Measurements from ENCODE around the gene PKN1.

The PKN1 gene

DNA sequence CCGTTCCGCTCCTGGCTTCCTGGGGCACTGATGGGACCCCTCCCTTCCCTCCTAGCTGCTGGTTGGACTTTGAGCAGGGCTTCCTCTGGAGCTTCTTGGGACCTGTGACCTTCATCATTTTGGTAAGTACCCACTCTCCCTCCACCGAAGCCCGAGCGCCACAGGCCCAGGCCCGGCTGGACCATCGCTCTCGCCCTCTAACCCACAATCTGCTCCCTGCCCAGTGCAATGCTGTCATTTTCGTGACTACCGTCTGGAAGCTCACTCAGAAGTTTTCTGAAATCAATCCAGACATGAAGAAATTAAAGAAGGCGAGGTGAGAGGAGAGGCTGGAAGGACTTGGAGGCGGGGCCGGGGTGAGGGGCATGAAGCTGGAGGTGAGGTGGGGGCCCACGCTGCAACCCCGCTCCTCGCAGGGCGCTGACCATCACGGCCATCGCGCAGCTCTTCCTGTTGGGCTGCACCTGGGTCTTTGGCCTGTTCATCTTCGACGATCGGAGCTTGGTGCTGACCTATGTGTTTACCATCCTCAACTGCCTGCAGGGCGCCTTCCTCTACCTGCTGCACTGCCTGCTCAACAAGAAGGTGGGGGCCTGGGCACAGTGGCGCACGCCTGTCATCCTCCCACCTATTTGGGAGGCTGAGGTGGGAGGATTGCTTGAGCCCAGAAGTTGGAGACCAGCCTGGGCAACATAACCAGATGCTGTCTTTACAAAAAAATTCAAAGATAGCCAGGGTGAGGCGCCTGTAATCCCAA lies 26.3 kb upstream of the PKN1 start:
- no peak for DNase-seq

DNA sequence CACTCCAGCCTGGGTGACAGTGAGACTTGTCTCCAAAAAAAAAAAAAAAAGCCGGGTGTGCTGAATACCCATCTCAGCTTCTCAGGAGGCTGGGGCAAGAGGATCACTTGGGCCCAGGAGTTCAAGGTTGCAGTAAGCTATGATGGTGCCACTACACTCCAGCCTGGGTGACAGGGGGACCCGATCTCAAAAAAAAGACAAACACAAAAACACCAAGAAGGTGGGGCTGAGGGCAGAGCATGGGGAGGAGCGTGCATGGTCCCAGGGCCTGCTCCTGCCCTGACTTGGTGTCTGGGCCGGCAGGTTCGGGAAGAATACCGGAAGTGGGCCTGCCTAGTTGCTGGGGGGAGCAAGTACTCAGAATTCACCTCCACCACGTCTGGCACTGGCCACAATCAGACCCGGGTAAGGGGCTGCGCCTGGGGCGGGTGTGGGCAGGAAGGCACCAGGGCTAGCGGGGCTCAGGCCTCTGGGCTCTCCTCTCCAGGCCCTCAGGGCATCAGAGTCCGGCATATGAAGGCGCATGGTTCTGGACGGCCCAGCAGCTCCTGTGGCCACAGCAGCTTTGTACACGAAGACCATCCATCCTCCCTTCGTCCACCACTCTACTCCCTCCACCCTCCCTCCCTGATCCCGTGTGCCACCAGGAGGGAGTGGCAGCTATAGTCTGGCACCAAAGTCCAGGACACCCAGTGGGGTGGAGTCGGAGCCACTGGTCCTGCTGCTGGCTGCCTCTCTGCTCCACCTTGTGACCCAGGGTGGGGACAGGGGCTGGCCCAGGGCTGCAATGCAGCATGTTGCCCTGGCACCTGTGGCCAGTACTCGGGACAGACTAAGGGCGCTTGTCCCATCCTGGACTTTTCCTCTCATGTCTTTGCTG lies 25.3 kb upstream of the PKN1 start:
- DNase-seq: no peak

DNA sequence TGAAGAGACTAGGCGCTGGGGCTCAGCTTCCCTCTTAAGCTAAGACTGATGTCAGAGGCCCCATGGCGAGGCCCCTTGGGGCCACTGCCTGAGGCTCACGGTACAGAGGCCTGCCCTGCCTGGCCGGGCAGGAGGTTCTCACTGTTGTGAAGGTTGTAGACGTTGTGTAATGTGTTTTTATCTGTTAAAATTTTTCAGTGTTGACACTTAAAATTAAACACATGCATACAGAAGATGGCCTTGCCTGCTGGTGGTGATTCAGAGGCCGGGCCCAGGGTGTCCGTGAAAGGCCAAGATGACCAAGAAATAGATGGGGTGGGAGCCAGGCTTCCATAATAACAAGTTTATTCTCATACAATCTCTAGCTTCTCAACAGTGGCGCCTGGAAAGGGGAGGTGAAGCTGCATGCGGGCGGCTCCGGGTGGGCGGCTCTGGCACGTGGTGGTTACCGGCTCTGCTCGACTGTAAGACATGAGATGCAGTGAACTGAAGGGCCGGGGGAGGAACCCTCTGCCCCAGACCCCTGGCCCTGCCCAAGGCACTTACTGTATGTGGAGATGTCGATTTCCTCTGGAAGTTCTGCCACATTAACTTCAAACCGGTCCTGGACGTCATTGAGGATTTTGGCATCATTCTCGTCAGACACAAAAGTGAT lies 24.5 kb upstream of the PKN1 start:
- DNase-seq: no peak

DNA sequence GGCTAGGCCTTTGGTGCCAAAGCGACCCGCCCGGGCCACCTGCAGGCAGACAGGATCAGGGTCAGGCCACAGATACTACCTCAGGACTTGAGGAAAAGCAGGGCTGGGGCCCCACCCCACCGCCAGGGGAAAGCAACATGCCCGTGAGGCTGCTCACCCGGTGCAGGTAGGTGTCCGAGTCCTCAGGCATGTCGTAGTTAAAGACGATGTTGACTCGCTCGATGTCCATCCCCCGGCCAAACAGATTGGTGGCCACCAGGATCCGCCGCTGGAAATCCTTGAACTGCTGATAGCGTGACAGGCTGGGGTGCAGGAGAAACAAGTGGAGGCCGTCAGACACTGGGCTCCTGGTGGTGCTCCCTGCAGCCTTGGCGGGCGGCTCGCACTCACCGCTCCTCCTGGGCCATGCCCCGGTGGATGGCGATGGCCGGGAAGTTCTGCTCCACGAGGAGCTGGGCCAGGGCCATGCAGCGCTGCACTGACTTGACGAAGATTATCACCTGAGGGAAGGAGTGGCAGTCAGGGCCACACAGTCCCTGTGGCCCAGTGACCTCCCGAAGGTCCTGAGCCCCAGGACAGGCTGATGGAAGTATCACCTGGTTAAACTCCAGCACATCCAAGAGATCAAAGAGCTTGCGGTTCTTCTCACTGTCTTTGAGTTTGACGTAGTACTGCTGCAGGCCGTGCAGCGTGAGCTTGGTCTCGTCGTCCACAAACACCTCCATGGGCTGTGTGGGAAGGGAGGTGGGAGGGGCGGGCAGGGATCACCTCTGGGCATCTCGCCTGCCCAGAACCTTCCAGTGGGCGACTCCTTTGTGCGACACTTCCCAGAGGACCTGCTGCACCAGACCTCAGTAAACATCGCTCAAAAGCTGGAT lies 23.7 kb upstream of the PKN1 start:
- DNase-seq: peak; percentile 43

DNA sequence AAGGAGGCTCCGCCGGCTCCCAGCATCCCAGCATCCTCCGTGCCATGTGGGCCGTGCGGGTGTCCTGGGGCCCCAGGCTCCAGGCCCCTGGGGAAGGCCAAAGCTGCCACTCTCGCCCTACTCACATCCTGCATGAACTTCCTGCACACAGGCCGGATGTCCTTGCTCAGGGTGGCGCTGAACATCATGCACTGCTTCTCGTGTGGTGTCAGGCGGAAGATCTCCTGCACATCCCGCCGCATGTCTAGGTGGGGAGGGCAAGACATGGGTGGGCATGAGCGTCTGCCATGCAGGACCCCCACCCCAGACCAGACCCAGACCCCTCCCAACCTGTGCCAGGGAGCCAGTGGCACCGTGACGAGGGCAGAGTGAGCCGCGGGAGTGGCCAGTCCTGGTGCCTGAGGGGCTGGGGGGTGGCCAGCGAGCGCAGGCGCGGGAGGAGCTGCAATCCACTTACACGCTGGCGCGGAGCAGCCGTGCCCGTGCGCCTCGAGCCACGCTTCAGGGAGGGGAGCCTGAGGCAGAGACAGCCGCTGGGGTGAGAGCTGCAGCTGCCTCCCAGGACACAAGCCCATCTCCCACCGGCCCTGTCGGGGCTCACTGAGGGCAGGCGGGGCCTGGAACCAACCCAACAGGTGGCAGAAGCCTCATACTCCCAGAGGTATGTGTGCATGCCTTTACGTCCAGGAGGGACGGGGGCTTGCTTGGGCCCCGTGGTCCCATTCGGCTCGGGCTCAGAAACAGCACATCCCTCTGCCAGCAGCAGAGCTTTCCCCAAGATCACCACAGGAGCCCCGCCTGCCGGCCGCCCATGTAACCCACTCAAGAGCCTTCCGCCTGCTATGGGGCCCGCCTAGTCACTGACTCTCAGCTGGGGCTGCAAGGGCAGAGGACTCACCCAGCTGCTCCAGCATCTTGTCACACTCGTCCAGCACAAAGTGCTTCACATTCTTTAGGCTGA lies 22.7 kb upstream of the PKN1 start:
- peak; percentile 63 for DNase-seq

DNA sequence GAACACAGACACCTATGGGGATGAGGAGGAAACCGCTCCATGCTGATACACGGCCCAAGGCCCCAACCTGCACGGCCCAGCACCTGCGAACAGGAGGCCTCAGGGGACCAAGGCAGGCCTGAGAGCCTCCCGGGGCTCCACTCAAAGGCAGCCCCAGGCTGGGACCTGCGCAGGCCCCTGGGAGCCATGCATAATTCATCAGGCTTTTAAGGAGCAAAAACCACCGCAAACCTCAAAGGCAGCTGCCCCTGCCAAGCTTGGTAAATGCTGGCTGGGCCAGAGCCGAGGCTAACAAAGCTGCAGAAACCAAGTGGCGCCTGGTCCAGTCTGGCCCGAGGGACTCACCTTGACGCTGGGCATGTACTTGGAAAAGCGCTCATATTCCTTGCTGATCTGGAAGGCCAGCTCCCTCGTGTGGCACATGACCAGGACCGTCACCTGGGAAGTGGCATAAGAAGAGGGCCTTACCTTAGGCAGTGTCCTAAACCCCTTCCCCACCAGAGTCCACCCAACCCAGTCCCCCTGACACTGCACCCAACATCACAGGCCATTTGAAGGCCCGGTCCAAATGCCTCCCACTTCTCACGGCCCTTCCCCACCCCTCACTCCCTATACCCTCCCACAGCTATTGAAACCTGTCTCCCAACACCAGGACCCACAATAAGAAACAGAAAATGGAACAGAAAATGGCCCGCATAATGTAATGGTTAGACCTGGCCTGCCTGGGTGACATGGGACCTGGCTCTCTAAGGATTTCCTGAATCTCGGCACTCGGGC lies 21.8 kb upstream of the PKN1 start:
- no peak for DNase-seq

DNA sequence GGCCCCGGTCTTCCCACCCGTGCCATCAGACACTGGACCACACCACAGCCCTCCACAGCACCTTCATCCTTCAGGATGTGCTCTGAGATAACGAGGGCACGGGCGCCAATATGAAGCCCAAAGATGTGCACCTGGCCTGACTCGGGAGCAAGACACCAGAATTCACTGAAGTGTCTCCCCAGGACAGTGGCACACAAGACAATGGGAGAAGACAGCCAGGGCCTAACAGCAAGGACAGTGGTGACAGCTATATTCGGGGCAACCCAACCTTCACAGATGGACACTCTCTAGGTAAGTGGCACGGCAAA lies 21.2 kb upstream of the PKN1 start:
- no peak for DNase-seq

DNA sequence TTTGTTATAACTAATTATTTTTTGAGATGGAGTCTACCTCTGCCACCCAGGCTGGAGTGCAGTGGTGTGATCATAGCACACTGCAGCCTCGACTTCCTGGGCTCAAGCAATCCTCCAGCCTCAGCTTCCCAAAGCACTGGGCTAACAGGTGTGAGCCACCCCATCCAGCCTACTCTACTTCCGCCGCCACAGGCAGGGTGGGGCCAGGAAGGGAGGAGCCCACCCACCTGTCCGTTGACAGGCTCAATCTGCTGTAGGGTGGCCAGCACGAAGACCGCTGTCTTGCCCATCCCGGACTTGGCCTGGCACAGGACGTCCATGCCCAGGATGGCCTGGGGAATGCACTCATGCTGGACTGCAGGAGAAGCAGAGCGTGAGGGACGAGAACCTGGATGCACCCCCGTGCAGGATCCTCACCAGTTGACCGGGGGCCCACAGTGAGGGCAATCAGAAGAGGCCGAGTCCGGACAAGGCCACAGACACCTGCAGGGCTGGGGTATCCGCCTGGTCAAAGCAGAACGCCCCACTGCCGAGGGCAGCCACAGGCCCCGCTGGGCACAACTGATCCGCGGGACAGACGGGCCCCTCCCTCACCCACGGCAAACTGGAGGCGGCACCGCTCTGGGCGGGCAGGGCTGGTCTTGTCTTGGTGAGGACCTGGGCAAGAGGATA lies 20.6 kb upstream of the PKN1 start:
- no peak for DNase-seq

DNA sequence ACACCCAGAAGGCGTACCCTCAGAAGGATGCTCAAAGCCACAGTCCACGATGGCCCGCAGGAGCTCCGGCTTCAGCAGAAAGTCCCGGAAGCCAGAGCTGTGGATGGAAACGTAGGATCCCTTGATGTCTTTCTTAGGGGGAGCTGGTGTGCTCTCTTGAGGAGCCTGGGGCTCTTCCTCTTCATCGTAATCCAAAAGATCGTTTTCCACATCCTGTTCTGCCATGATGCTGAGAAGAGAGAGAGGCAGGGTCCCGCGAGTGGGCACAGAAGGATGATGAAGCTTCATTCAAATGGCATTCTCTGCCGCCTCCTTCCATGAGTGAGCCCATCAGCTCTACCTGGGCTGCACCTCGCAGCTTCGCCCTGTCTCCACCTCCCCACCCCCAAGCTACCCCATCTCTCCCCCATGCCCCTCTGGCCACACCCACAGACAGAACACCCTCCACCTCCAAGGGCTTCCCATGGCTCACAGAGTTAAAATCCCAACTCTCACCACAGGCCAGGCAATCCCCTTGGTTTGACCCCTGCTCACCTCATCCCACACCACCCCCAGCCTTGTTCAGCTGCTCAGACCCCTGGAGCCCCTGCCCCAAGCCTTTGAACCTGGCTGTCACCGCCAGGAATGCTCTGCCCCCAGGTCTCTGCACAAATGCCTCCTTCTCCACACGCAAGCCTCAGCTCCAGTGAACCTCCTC lies 20.0 kb upstream of the PKN1 start:
- no peak for DNase-seq

DNA sequence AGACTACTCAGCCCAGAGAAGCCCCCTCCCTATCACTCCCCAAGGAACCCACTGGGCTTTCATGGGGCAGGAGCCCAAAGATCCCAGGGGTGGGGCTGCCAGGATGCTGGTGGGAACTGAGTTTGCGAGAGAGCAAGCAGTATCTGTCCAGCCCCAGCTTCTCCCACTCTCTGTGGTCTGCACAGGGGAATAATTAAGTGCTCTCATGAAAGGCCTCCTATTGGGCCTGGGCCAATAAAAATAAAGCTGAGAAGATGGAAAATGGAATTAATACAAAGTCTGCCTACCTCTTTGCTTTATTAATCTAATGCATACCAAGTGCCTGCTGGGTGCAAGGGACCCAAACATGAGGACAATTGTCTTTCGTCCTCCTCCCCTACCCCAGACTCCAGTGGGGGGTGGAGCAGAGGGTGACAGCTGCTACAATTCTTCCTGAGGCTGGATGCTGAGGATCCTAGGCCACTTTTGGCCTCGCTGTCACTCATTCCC lies 19.4 kb upstream of the PKN1 start:
- DNase-seq: no peak

DNA sequence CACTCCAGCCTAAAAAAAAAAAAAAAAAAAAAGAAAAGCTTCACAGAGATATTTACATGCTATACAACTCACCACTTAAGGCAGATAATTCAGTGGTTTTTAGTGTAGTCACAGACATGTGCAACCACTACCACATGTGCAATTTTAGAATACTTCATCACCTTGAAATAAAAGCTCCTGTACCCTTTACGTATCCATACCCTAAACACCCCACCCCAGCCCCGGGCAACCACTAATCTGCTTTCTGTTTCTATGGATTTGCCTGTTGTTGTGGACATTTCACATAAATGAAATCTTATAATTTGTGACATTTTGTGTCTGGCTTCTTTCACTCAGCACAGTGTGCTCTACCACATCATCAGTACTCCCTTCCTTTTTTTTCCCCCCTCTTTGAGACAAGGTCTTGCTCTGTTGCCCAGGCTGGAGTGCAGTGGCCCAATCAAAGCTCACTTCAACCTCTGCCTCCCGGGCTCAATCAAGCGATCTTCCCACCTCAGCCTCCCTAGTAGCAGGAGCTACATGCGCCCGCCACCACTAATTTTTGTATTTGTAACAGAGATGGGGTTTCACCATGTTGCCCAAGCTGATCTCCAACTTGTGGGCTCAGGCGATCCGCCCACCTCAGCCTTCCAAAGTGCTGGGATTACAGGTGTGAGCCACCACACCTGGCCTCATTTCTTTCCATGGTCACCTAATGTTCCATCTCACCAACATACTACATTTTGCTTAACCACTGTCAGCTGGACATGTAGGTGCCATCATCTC lies 18.0 kb upstream of the PKN1 start:
- DNase-seq: no peak

DNA sequence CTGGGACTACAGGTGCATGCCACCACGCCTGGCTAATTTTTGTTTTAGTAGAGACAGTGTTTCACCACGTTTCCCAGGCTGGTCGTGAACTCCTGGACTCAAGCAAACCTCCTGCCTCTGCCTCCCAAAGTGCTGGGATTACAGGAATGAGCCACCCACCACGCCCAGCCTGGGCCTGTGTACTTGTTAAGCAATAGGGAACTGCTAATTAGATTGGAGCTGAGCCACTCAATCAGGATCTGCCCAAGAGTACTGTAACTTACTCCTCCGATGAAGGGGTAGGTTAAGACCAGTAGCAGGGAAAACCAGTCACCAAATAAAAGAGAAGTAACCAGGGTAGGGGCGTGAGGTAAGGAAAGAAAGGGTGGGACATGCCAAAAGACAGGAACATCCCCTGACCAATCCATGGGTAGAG lies 16.3 kb upstream of the PKN1 start:
- no peak for DNase-seq

DNA sequence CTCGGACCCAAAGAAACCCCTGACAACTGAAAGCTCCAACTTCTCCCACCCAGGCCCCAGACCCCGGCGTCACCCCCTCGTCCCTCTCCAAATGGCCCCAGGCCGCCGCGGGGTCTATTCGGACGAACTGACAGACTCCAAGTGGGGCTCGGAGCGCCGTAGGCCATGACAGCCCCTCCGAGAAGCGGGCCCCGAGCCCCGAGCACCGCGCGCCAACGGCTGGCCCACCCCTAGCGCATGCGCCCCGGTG lies 14.3 kb upstream of the PKN1 start:
- DNase-seq: no peak

DNA sequence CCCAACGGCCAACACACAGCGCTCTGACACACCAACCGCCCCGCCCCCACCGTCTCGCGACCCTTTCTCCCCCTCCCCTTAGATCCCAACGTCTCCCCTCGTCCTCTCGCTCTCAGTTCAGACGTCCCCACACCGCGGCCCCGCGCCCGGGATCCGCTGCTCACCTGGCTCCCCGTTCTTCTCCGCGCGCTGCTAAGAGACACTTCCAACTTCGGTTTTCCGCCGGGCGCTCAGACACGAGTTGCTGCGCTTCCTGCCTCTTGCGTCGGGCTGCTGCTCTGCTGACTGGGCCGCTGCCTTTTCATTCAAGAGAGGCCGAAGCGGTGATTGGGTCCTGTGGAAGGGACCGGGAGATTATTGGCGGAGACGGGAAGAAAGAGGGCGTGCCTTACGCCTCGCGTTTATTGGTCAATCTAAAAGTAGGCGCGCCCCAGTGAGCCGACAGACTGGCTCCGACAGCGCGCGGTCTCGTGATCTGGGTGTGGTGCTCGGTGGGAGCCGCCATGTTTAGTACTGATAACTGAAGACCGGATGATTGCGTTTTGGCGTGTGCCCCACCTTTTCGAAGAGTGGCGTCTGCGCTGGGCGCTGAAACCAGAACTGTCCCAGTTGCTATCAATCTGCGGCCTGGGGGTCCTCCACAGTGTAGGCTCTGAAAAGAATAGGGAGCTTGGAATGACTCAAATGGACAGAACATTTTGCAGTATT lies 13.8 kb upstream of the PKN1 start, which contains the start of gene DDX39A:
Gene DDX39A, minus strand, starts transcription at position 236 of the 708 bp plus-strand sequence. CDS start 6,121 bp downstream, outside the sequence.
- DNase-seq: peak; percentile 100

DNA sequence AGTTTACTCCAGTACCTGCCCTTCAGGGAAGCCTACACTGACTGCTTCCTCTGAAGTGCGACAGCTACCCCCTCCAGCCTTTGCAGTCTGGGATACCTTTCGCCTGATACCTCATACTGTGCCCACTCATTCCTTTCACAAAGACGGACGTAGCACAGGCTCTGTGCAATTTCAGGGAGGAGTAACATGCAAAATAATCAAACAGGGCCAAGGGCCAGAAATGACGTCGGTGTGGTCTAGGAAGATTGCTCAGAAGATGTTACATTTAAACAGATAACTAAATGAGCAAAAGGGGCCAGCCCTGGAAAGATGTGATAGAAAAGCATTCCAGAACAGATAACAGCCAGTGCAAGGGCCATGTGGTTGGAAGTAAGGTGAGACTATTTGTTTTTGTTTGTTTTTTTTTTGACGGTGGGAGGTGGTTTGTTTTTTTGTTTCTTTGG lies 7.4 kb upstream of the PKN1 start:
- no peak for DNase-seq

DNA sequence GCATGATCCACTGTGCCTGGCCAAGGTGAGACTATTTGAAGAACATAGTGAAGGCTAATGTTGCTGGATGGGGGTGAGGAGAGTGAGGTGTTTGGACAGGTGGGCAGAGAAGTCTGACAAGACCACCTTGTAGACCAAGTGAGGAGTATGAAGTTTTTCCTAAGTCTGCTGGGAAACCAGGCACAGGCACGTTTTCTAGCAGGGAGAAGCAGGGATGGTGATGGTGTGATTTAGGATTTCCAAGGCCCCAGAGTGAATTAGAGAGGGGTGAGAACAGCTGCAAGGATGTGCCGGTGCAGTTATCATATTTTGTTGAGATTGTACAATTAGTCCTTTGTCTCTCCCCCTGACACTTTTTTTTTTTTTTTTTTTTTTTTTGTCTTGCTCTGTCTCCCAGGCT lies 5.6 kb upstream of the PKN1 start:
- no peak for DNase-seq

DNA sequence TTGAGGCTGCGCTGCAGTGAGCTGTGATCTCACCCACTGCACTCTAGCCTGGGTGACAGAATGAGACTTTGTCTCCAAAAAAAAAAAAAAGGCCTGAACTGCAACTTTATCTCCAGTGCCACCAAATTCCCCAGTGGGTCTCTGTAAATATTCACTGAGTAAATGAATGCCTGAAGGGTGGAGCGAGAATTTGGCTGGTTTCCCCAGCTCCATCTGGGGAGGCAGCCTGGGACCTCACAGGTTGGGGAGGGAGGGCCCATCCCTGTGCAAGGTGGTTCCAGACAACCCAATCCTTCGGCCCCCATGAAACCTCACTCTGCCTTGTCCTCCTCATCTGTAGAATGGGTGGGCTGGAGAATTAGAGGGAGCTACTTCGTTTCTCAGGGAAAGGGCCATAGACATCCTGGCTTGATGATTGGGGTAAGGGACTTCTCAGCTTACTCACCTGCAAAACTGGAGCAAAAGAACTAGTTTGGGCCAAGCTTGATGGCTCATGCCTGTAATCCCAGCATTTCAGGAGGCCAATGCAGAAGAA lies 4.2 kb upstream of the PKN1 start:
- DNase-seq: no peak

DNA sequence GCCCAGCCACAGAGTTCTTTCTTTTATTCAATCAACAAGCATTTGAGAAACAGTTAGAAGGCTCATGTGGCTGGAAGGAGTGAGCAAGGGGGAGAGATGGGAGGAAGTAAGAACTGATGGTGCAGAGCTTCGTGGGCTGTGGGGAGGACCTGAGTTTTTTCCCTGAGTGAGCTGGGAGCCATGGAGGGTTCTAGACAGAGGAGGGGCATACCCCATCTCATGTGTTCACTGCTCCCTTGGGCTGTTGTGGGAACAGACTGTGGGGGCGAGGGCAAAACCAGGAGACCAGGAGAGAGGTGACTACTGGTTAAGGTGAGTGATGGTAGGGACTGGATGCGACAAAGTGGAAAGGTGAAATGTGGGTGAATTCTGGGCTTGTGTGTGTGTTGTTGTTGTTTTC lies 2.4 kb upstream of the PKN1 start:
- no peak for DNase-seq
